Effector memory CD8-positive, alpha-beta T cell (primary cell): Measurements from ENCODE around the gene RXFP4.
"Not testable (repeated sequence)": the region's sequence is repeated elsewhere in the genome, so short reads cannot be mapped to it uniquely, and the experiment has no call there.

ENCODE experiments used
- ATAC-seq: fragments of 150-1000 bp; cut with Tn5 transposase; replicated peaks from 2 replicates; pipeline ENCODE4 v1.10.0; 2021; ENCODE audit warnings: mild to moderate bottlenecking, moderate library complexity
- DNase-seq, 3 experiments: peaks; one replicate each; pipeline ENCODE4 v3.0.0; 2021
- H3K27ac Mint-ChIP-seq, 2 donors: one replicate each; pipeline ENCODE4 v1.8.0; 2022; ENCODE audit warnings: mild to moderate bottlenecking in 2 of 2, mixed read lengths in 2 of 2, moderate library complexity in 2 of 2
- H3K27me3 Mint-ChIP-seq, 2 donors: one replicate each; pipeline ENCODE4 v1.8.0; 2022; ENCODE audit warnings: mixed read lengths in 2 of 2
- H3K36me3 Mint-ChIP-seq: one replicate; pipeline ENCODE4 v1.8.0; 2022; ENCODE audit warnings: mild to moderate bottlenecking, moderate library complexity, mixed read lengths; ENCODE audit not compliant: insufficient read depth
- H3K4me1 Mint-ChIP-seq, 2 donors: one replicate each; pipeline ENCODE4 v1.8.0; 2022; ENCODE audit warnings: low read depth in 2 of 2, mixed read lengths in 2 of 2
- H3K4me3 Mint-ChIP-seq, 2 donors: one replicate each; pipeline ENCODE4 v1.8.0; 2022; ENCODE audit warnings: mild to moderate bottlenecking in 2 of 2, mixed read lengths in 2 of 2, moderate library complexity in 2 of 2
- H3K9me3 Mint-ChIP-seq, 2 donors: one replicate each; pipeline ENCODE4 v1.8.0; 2022; ENCODE audit warnings: mixed read lengths in 2 of 2

RXFP4 gene

GRCh38 chr1:155911156-155912055, 30.0 kb upstream of the RXFP4 start, which contains the start of gene RIT1:
Gene RIT1 (minus strand): TSS chr1:155911349. CDS start chr1:155910761, 588 bp downstream.
- no peaks in the 10 kb centered on the region for H3K9me3 Mint-ChIP-seq
- ATAC-seq, result peak; percentile 97
- H3K27me3 Mint-ChIP-seq, result no peaks in the 10 kb centered on the region
- H3K4me3 Mint-ChIP-seq, result peak within 1 kb of the TSS; percentile 89 to 96
- H3K27ac Mint-ChIP-seq, result peak within 1 kb of the TSS; percentile 96 to 98
- peak; percentile 72 to 75 (median 73) for DNase-seq
- peaks cover 92% of the 10 kb centered on the region for H3K36me3 Mint-ChIP-seq
- peaks cover 12 to 15% of the 10 kb centered on the region in 2 donors for H3K4me1 Mint-ChIP-seq

GRCh38 chr1:155912056-155912536, 29.3 kb upstream of the RXFP4 start:
- Mint-ChIP-seq H3K4me1 (peaks cover 12 to 15% of the 10 kb centered on the region in 2 donors), H3K27me3 (no peaks in the 10 kb centered on the region), H3K36me3 (peaks cover 92% of the 10 kb centered on the region), H3K9me3 (no peaks in the 10 kb centered on the region), H3K27ac (peak overlapping the region; percentile 96 to 98), H3K4me3 (peak overlapping the region; percentile 89 to 96)
- ATAC-seq, result no peak
- DNase-seq, result no peak

DNA sequence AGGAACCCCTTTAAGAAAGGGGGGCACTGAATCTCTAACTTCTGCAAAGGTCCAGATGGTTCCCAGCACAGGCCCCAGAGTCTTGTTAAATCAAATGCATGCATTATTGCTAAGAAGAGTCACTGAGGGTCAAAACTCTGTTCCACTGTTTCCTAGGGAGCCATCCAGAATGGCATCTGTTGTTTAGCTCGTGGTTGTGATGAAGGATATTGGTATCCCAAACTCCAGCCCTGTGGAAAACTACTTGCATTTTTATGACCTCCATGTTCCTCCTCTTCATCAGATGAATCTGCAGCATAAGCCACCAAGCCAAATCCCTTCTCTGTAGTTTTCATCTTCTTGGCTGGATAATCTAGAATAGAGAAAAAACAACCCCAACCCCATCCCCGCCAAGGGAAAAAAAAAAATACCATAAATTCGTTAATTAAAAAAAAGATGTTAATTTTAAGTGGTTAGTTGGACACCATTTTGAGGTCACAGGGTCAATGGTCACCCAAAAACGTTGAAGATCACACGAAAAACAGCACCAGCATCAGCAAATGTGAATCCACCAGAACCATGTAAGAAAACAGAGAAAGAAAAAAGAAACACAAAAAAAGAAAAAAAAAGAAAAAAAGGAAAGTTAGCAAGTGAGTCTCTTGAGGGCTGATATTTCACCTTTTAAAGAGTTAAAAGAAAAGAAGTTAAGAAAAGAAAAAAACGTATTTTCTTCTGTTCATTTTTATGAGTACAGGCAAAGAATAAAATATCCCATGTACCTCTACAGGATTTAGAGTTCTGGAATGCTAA, 27.3 kb upstream of the RXFP4 start:
- H3K36me3 Mint-ChIP-seq, result peaks cover 92% of the 10 kb centered on the region
- no peak overlapping the region for H3K4me3 Mint-ChIP-seq
- DNase-seq, result no peak
- peak overlapping the region; percentile 1 to 29 for H3K27ac Mint-ChIP-seq
- H3K9me3 Mint-ChIP-seq, result no peaks in the 10 kb centered on the region
- H3K27me3 Mint-ChIP-seq, result no peaks in the 10 kb centered on the region
- ATAC-seq, result no peak
- peaks cover 12 to 15% of the 10 kb centered on the region in 2 donors for H3K4me1 Mint-ChIP-seq

GRCh38 chr1:155918660-155919059, 22.8 kb upstream of the RXFP4 start:
- Mint-ChIP-seq H3K9me3 (no peaks in the 10 kb centered on the region), H3K36me3 (peaks cover 98% of the 10 kb centered on the region), H3K27me3 (no peaks in the 10 kb centered on the region), H3K4me1 (peaks cover 0 to 7% of the 10 kb centered on the region in 2 donors), H3K4me3 (no peak overlapping the region), H3K27ac (peak overlapping the region in 1 of 2 donors; percentile 16)
- DNase-seq (no peak), ATAC-seq (no peak)

- H3K4me1 Mint-ChIP-seq, result peaks cover 0 to 7% of the 10 kb centered on the region in 2 donors
- no peak for DNase-seq
- H3K9me3 Mint-ChIP-seq, result no peaks in the 10 kb centered on the region
- ATAC-seq, result no peak
- no peak overlapping the region for H3K27ac Mint-ChIP-seq
- peaks cover 98% of the 10 kb centered on the region for H3K36me3 Mint-ChIP-seq
- H3K4me3 Mint-ChIP-seq, result no peak overlapping the region
- H3K27me3 Mint-ChIP-seq, result no peaks in the 10 kb centered on the region
Measured at GRCh38 chr1:155919801-155920200, 21.6 kb upstream of the RXFP4 start.

DNA sequence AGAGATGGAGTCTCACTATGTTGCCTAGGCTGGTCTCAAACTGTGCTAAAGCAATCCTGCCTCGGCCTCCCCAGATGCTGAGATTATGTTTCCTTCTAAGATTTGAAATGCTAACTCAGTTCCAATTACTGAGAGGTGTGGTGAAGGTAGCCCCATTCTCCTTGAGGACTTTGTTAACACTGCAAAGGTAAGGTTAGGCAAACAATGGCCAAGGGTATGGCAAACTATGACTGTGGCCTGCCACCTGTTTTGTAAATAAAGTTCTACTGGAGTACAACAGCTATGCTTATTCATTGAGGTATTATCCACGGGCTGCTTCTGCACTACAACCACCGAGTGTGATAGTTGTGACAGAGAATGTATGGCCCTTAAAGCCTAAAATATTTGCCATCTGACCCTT, 20.7 kb upstream of the RXFP4 start:
- DNase-seq, result no peak
- Mint-ChIP-seq H3K27me3 (no peaks in the 10 kb centered on the region), H3K4me3 (no peak overlapping the region), H3K36me3 (peaks cover 98% of the 10 kb centered on the region), H3K4me1 (peaks cover 0 to 7% of the 10 kb centered on the region in 2 donors), H3K27ac (no peak overlapping the region), H3K9me3 (no peaks in the 10 kb centered on the region)
- ATAC-seq, result no peak

DNA sequence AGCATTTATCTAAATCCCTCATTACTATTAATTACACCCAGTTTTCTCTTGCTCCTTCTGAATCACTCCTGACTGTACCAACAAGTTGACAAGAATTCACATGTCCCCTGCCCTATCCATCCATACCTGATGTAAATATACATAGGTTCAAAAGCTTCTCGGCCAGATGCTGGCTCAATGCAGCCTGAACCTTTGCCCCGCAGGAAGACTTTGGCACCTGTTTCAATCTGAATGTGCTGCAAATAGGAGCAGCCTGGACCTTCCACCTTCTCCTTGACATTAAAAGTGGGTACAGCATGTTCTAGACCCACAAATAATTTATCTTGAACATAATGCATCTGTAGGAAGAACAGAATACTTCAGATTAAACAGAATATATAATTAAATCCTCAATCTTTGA, 15.9 kb upstream of the RXFP4 start:
- Mint-ChIP-seq H3K36me3 (peaks cover 92% of the 10 kb centered on the region), H3K27me3 (no peaks in the 10 kb centered on the region)

DNA sequence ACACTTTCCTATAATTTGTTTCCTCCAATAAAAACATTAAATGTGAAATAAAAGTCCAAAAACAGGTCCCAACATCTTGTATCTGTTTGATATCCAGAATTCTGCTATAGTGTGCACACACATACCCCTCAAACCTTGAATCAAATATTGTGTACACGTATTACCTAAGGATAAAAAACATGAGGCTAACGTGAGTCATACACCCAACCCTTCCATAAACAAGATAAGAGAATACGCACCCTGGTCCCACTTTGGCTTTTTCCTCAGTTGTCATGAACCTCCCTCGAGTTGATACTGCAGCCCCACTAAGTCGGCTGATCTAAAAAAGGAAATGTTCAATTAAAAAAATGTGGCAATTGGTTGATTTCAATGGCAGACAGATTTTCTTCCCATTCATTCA, 12.4 kb upstream of the RXFP4 start:
- peaks cover 6 to 32% of the 10 kb centered on the region in 2 donors for H3K4me1 Mint-ChIP-seq
- peak overlapping the region; percentile 22 to 62 for H3K27ac Mint-ChIP-seq
- no peaks in the 10 kb centered on the region for H3K27me3 Mint-ChIP-seq
- peaks cover 86% of the 10 kb centered on the region for H3K36me3 Mint-ChIP-seq
- no peaks in the 10 kb centered on the region for H3K9me3 Mint-ChIP-seq
- DNase-seq, result no peak
- H3K4me3 Mint-ChIP-seq, result no peak overlapping the region
- ATAC-seq, result no peak

More for the DNA sequence above, 15.9 kb upstream of the RXFP4 start:
- no peak for ATAC-seq
- H3K27ac Mint-ChIP-seq, result no peak overlapping the region
- peaks cover under 1 to 18% of the 10 kb centered on the region in 2 donors for H3K4me1 Mint-ChIP-seq
- H3K9me3 Mint-ChIP-seq, result no peaks in the 10 kb centered on the region
- no peak for DNase-seq
- H3K4me3 Mint-ChIP-seq, result no peak overlapping the region

- Mint-ChIP-seq H3K4me1 (peaks cover 6 to 32% of the 10 kb centered on the region in 2 donors), H3K36me3 (peaks cover 70% of the 10 kb centered on the region), H3K27ac (peak overlapping the region; percentile 24 to 83), H3K4me3 (peak overlapping the region in 1 of 2 donors; percentile 61)
- not testable (repeated sequence) for ATAC-seq, H3K9me3 Mint-ChIP-seq, H3K27me3 Mint-ChIP-seq, DNase-seq
Measured at GRCh38 chr1:155930725-155931124, 10.7 kb upstream of the RXFP4 start.

GRCh38 chr1:155931332-155932038, 10.0 kb upstream of the RXFP4 start:
- Mint-ChIP-seq H3K27me3 (no peaks in the 10 kb centered on the region), H3K4me1 (peaks cover 6 to 32% of the 10 kb centered on the region in 2 donors), H3K4me3 (peak overlapping the region in 1 of 2 donors; percentile 61), H3K9me3 (no peaks in the 10 kb centered on the region), H3K36me3 (peaks cover 62% of the 10 kb centered on the region), H3K27ac (peak overlapping the region; percentile 24 to 83)
- DNase-seq, result no peak
- ATAC-seq, result no peak

DNA sequence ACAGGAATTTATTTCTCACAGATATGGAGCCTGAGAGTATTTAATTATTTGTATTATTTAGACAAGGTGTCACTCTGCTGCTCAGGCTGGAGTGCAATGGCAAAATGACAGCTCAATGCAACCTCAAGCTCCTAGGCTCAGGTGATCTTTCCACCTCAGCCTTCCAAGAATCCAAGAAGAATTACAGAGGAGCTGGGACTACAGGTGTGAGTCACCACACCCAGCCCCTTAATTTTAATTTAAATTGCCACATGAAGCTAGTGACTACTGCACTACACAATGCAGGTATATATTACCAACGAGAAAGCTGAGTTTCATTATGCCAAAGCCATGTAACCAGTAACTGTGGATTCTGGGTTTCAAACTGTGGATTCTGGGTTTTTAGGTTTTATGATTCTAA, 9.4 kb upstream of the RXFP4 start:
- Mint-ChIP-seq H3K27ac (no peak overlapping the region), H3K9me3 (no peaks in the 10 kb centered on the region), H3K4me1 (peaks cover 6 to 32% of the 10 kb centered on the region in 2 donors), H3K27me3 (no peaks in the 10 kb centered on the region), H3K36me3 (peaks cover 56% of the 10 kb centered on the region), H3K4me3 (no peak overlapping the region)
- DNase-seq (no peak), ATAC-seq (no peak)

DNA sequence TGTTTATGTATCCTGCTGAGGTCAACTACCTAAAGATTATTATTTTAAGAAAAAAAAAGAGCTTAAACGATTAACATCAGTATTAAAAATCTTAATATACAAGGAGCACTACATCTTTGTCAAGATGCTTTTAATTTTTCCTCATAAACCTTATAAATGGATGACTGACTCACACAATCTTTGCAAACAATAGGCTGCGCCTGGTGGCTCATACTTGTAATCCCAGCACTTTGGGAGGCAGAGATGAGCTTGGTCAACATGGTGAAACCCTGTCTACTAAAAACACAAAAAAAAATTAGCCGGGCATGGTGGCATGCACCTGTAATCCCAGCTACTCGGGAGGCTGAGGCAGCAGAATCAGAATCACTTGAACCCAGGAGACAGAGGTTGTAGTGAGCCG, 9.0 kb upstream of the RXFP4 start:
- no peaks in the 10 kb centered on the region for H3K9me3 Mint-ChIP-seq
- H3K27me3 Mint-ChIP-seq, result no peaks in the 10 kb centered on the region
- no peak overlapping the region for H3K4me3 Mint-ChIP-seq
- DNase-seq (no peak), ATAC-seq (no peak)
- peaks cover 6 to 32% of the 10 kb centered on the region in 2 donors for H3K4me1 Mint-ChIP-seq
- no peak overlapping the region for H3K27ac Mint-ChIP-seq
- H3K36me3 Mint-ChIP-seq, result peaks cover 52% of the 10 kb centered on the region

- Mint-ChIP-seq H3K27ac (no peak overlapping the region), H3K36me3 (peaks cover 41% of the 10 kb centered on the region), H3K9me3 (no peaks in the 10 kb centered on the region), H3K4me3 (no peak overlapping the region), H3K27me3 (no peaks in the 10 kb centered on the region), H3K4me1 (peaks cover 6 to 36% of the 10 kb centered on the region in 2 donors)
- ATAC-seq (no peak), DNase-seq (no peak)
Measured at GRCh38 chr1:155933591-155934096, 7.8 kb upstream of the RXFP4 start.
